WTC11 (cell line): ENCODE measurements around the gene NAALADL2. TPM values are rescaled to one million over a fixed set of nuclear protein-coding genes. Genes with fewer than 3 reads are reported as not detected.

Source experiments
- ATAC-seq: fragments of 200-7000 bp; cut with Tn5 transposase; 2 replicates; pipeline ENCODE4 v1.10.0; 2021; ENCODE audit warnings: mild to moderate bottlenecking, moderate library complexity
- CTCF ChIA-PET: fragments of 300-600 bp; sonication (Branson Sonifier 250); formaldehyde crosslinking; loops from one replicate; lab custom pipeline; 2021; ENCODE audit warnings: antibody characterized with exemption; lab: Charles Lee
- POLR2A ChIA-PET: fragments of 350-600 bp; sonication (Branson Sonifier 250); formaldehyde crosslinking; loops from one replicate; lab custom pipeline; 2021; ENCODE audit warnings: antibody characterized with exemption; lab: Charles Lee
- DNase-seq: peaks from one replicate; pipeline ENCODE4 v3.0.0; 2021; ENCODE audit warnings: low spot score
- H3K27ac Mint-ChIP-seq: 2 replicates; pipeline ENCODE4 v1.8.0; 2021; ENCODE audit warnings: mixed read lengths
- H3K27me3 Mint-ChIP-seq: 2 replicates; pipeline ENCODE4 v1.8.0; 2021; ENCODE audit warnings: low read depth, mild to moderate bottlenecking, moderate library complexity, mixed read lengths
- H3K36me3 Mint-ChIP-seq: 2 replicates; pipeline ENCODE4 v1.8.0; 2021; ENCODE audit warnings: mixed read lengths
- H3K4me1 Mint-ChIP-seq: 2 replicates; pipeline ENCODE4 v1.8.0; 2022; ENCODE audit warnings: mixed read lengths
- H3K4me3 Mint-ChIP-seq: 2 replicates; pipeline ENCODE4 v1.8.0; 2021; ENCODE audit warnings: mild to moderate bottlenecking, moderate library complexity, mixed read lengths
- H3K9me3 Mint-ChIP-seq: 2 replicates; pipeline ENCODE4 v1.8.0; 2021; ENCODE audit warnings: mixed read lengths
- ARID4B ChIP-seq: sonication (generic); formaldehyde crosslinking; IDR thresholded peaks from 2 replicates; pipeline ENCODE4 v1.8.0; 2023; ENCODE audit warnings: missing genetic modification reagents, mild to moderate bottlenecking, borderline replicate concordance
- ATF1 ChIP-seq: sonication (generic); formaldehyde crosslinking; IDR thresholded peaks from 2 replicates; pipeline ENCODE4 v1.8.1; 2023; ENCODE audit warnings: mild to moderate bottlenecking, moderate library complexity, missing genetic modification reagents
- ATF3 ChIP-seq: sonication (generic); formaldehyde crosslinking; conservative IDR thresholded peaks from 2 replicates; pipeline ENCODE4 v1.8.1; 2022; ENCODE audit warnings: mild to moderate bottlenecking, missing genetic modification reagents
- CTCF ChIP-seq: fragments of 200-600 bp; IDR thresholded peaks from 2 replicates; pipeline ENCODE4 v1.8.0; 2022; ENCODE audit warnings: antibody characterized with exemption
- FOXK1 ChIP-seq: sonication (generic); formaldehyde crosslinking; IDR thresholded peaks from 2 replicates; pipeline ENCODE4 v1.8.0; 2022; ENCODE audit warnings: mild to moderate bottlenecking, moderate library complexity, missing genetic modification reagents
- GABPB1 ChIP-seq: sonication (generic); formaldehyde crosslinking; IDR thresholded peaks from 2 replicates; pipeline ENCODE4 v1.8.1; 2023; ENCODE audit warnings: mild to moderate bottlenecking, missing genetic modification reagents
- GTF2I ChIP-seq: fragments of 250-450 bp; sonication (Bioruptor Pico); conservative IDR thresholded peaks from 2 replicates; pipeline ENCODE4 v1.4.0; 2021; ENCODE audit warnings: mild to moderate bottlenecking
- IRF2 ChIP-seq: sonication (generic); formaldehyde crosslinking; IDR thresholded peaks from 2 replicates; pipeline ENCODE4 v1.8.0; 2022; ENCODE audit warnings: low read depth, missing genetic modification reagents, borderline replicate concordance
- MYBL2 ChIP-seq: sonication (generic); formaldehyde crosslinking; IDR thresholded peaks from 2 replicates; pipeline ENCODE4 v1.8.1; 2023; ENCODE audit warnings: mild to moderate bottlenecking, moderate library complexity, missing genetic modification reagents
- NFYB ChIP-seq: sonication (generic); formaldehyde crosslinking; conservative IDR thresholded peaks from 2 replicates; pipeline ENCODE4 v1.8.0; 2022; ENCODE audit warnings: low read depth, missing genetic modification reagents
- NR3C1 ChIP-seq: sonication (generic); formaldehyde crosslinking; conservative IDR thresholded peaks from 2 replicates; pipeline ENCODE4 v1.8.1; 2023; ENCODE audit warnings: low read depth, mild to moderate bottlenecking, missing genetic modification reagents
- SP1 ChIP-seq: sonication (generic); formaldehyde crosslinking; conservative IDR thresholded peaks from 2 replicates; pipeline ENCODE4 v1.8.1; 2022; ENCODE audit warnings: missing genetic modification reagents
- ZBTB21 ChIP-seq: sonication (generic); formaldehyde crosslinking; IDR thresholded peaks from 2 replicates; pipeline ENCODE4 v1.8.1; 2023; ENCODE audit warnings: mild to moderate bottlenecking, missing genetic modification reagents, borderline replicate concordance
- ZNF232 ChIP-seq: sonication (generic); formaldehyde crosslinking; IDR thresholded peaks from 2 replicates; pipeline ENCODE4 v1.8.0; 2022; ENCODE audit warnings: mild to moderate bottlenecking, missing genetic modification reagents
- ZNF416 ChIP-seq: fragments of 250-450 bp; sonication (Bioruptor Pico); IDR thresholded peaks from 2 replicates; pipeline ENCODE4 v1.9.0; 2021; ENCODE audit warnings: mild to moderate bottlenecking, inconsistent platforms
- total RNA-seq: library from RNA; stranded (reverse); gene quantifications from 3 replicates; pipeline ENCODE4 v1.2.3, GENCODE V29; 2021
- TF ChIP-seq, protein P1 (sequence below): sonication (generic); formaldehyde crosslinking; conservative IDR thresholded peaks from 2 replicates; pipeline ENCODE4 v1.8.1; 2023; ENCODE audit warnings: mild to moderate bottlenecking, low read depth, missing genetic modification reagents, moderate library complexity
- TF ChIP-seq, protein P2 (sequence below): sonication (generic); formaldehyde crosslinking; IDR thresholded peaks from 2 replicates; pipeline ENCODE4 v1.8.0; 2023; ENCODE audit warnings: mild to moderate bottlenecking, missing genetic modification reagents
- TF ChIP-seq, protein P3 (sequence below): sonication (generic); formaldehyde crosslinking; IDR thresholded peaks from 2 replicates; pipeline ENCODE4 v1.8.1; 2023; ENCODE audit warnings: mild to moderate bottlenecking, missing genetic modification reagents
- TF ChIP-seq, protein P4 (sequence below): sonication (generic); formaldehyde crosslinking; IDR thresholded peaks from 2 replicates; pipeline ENCODE4 v1.8.0; 2023; ENCODE audit warnings: missing genetic modification reagents
- TF ChIP-seq, protein P5 (sequence below): sonication (generic); formaldehyde crosslinking; IDR thresholded peaks from 2 replicates; pipeline ENCODE4 v1.8.1; 2022; ENCODE audit warnings: mild to moderate bottlenecking, missing genetic modification reagents, moderate library complexity, borderline replicate concordance

Gene NAALADL2
- total RNA-seq, 1 experiment from 2014 or later: 1.2 TPM

DNA sequence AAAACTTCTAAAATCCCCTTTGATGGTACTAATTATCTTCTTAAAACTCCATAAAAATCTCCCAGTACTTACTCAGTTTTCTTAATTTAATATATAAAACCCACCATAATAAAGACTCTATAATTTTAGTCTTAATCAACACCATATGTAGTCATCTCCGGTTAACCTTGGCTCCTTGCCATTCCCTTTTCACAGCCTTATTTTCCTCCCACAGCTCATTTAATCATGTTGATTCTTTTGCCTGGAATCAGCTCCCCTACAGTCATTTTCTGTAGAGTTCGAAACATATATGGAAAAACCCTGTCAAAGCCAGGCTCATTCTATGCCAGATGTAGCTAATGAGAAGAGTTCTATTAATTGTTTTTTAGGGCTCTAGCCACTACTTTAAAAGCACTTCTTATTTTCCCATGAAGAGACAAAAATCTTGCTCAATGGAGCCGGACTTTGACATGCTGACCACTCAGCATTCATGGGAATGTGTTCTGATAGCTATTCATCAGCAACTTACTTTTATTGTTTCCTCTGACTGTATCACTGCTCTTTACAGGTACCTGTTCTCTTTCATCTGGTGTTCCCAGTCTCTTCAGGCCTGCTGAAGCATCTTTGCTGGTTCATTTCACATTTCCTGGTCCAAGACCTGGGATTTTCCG, 573.4 kb downstream of the NAALADL2 start (continued):
- TF ChIP-seq, protein P1, sequence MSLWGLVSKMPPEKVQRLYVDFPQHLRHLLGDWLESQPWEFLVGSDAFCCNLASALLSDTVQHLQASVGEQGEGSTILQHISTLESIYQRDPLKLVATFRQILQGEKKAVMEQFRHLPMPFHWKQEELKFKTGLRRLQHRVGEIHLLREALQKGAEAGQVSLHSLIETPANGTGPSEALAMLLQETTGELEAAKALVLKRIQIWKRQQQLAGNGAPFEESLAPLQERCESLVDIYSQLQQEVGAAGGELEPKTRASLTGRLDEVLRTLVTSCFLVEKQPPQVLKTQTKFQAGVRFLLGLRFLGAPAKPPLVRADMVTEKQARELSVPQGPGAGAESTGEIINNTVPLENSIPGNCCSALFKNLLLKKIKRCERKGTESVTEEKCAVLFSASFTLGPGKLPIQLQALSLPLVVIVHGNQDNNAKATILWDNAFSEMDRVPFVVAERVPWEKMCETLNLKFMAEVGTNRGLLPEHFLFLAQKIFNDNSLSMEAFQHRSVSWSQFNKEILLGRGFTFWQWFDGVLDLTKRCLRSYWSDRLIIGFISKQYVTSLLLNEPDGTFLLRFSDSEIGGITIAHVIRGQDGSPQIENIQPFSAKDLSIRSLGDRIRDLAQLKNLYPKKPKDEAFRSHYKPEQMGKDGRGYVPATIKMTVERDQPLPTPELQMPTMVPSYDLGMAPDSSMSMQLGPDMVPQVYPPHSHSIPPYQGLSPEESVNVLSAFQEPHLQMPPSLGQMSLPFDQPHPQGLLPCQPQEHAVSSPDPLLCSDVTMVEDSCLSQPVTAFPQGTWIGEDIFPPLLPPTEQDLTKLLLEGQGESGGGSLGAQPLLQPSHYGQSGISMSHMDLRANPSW (CRISPR knock-in tag): no peak
- TF ChIP-seq SP1 (CRISPR knock-in tag) (no peak), ATF1 (no peak), ATF3 (CRISPR knock-in tag) (no peak)
- TF ChIP-seq, protein P2, sequence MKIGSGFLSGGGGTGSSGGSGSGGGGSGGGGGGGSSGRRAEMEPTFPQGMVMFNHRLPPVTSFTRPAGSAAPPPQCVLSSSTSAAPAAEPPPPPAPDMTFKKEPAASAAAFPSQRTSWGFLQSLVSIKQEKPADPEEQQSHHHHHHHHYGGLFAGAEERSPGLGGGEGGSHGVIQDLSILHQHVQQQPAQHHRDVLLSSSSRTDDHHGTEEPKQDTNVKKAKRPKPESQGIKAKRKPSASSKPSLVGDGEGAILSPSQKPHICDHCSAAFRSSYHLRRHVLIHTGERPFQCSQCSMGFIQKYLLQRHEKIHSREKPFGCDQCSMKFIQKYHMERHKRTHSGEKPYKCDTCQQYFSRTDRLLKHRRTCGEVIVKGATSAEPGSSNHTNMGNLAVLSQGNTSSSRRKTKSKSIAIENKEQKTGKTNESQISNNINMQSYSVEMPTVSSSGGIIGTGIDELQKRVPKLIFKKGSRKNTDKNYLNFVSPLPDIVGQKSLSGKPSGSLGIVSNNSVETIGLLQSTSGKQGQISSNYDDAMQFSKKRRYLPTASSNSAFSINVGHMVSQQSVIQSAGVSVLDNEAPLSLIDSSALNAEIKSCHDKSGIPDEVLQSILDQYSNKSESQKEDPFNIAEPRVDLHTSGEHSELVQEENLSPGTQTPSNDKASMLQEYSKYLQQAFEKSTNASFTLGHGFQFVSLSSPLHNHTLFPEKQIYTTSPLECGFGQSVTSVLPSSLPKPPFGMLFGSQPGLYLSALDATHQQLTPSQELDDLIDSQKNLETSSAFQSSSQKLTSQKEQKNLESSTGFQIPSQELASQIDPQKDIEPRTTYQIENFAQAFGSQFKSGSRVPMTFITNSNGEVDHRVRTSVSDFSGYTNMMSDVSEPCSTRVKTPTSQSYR (CRISPR knock-in tag): no peak
- TF ChIP-seq, all 79 proteins: peak for 0

DNA sequence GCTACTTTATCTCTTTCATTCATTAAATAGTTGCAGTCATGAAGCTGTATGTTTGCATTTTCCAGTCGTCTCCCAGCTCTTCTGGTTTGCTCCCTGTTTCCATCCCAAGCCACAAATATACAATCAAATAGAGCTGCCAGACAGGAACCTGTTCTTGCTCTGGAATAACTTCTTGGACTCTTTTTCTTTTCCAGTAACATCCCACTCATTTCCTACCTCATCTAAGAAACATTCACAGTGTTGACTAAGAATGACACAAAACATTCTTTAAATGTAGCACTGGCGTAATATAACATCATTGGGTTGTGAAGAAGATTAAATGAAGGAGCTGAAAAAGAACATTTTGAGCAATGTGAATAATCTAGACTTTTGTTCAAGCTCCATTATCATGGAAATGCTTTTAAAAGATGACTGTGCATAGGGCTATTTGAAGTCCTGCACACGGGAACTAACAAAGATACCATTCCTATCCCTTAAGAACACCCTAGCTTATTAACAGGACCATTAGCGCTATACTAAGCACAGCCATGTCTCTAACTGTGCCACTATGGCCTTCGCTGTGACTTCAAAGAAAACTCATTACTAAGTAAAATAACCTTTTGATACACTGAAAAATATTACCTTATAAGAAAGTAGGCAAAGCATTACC, 574.0 kb downstream of the NAALADL2 start:
- DNase-seq: no peak
- ATAC-seq: no peak
- H3K9me3 Mint-ChIP-seq: 0 out of 2 replicates have a peak, but pooled peaks cover 2% of the 10 kb centered on the region
- no peaks in the 10 kb centered on the region for H3K36me3 Mint-ChIP-seq
- H3K27ac Mint-ChIP-seq: no peak overlapping the region
- ChIA-PET POLR2A (no interaction called here), CTCF (no interaction called here)
- no peak overlapping the region for H3K4me3 Mint-ChIP-seq
- H3K27me3 Mint-ChIP-seq: no peaks in the 10 kb centered on the region
- no peaks in the 10 kb centered on the region for H3K4me1 Mint-ChIP-seq
- TF ChIP-seq NR3C1 (CRISPR knock-in tag) (no peak), GABPB1 (CRISPR knock-in tag) (no peak), ZNF416 (CRISPR knock-in tag) (no peak), CTCF (no peak), IRF2 (CRISPR knock-in tag) (no peak), ARID4B (CRISPR knock-in tag) (no peak), ZBTB21 (CRISPR knock-in tag) (no peak), NFYB (CRISPR knock-in tag) (no peak), MYBL2 (CRISPR knock-in tag) (no peak), ZNF232 (CRISPR knock-in tag) (no peak), FOXK1 (CRISPR knock-in tag) (no peak), GTF2I (CRISPR knock-in tag) (no peak)
- TF ChIP-seq, protein P3, sequence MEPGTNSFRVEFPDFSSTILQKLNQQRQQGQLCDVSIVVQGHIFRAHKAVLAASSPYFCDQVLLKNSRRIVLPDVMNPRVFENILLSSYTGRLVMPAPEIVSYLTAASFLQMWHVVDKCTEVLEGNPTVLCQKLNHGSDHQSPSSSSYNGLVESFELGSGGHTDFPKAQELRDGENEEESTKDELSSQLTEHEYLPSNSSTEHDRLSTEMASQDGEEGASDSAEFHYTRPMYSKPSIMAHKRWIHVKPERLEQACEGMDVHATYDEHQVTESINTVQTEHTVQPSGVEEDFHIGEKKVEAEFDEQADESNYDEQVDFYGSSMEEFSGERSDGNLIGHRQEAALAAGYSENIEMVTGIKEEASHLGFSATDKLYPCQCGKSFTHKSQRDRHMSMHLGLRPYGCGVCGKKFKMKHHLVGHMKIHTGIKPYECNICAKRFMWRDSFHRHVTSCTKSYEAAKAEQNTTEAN (CRISPR knock-in tag): no peak
- TF ChIP-seq, protein P4, sequence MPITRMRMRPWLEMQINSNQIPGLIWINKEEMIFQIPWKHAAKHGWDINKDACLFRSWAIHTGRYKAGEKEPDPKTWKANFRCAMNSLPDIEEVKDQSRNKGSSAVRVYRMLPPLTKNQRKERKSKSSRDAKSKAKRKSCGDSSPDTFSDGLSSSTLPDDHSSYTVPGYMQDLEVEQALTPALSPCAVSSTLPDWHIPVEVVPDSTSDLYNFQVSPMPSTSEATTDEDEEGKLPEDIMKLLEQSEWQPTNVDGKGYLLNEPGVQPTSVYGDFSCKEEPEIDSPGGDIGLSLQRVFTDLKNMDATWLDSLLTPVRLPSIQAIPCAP (CRISPR knock-in tag): no peak
- TF ChIP-seq, protein P5, sequence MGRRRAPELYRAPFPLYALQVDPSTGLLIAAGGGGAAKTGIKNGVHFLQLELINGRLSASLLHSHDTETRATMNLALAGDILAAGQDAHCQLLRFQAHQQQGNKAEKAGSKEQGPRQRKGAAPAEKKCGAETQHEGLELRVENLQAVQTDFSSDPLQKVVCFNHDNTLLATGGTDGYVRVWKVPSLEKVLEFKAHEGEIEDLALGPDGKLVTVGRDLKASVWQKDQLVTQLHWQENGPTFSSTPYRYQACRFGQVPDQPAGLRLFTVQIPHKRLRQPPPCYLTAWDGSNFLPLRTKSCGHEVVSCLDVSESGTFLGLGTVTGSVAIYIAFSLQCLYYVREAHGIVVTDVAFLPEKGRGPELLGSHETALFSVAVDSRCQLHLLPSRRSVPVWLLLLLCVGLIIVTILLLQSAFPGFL (CRISPR knock-in tag): no peak
